Measurements from ENCODE around the gene SIPA1L3. TPM values are rescaled to one million over a fixed set of nuclear protein-coding genes. Genes with fewer than 3 reads are reported as not detected.

Gene SIPA1L3
- total RNA-seq, 1 experiment from 2014 or later, result 36.0 TPM

DNA sequence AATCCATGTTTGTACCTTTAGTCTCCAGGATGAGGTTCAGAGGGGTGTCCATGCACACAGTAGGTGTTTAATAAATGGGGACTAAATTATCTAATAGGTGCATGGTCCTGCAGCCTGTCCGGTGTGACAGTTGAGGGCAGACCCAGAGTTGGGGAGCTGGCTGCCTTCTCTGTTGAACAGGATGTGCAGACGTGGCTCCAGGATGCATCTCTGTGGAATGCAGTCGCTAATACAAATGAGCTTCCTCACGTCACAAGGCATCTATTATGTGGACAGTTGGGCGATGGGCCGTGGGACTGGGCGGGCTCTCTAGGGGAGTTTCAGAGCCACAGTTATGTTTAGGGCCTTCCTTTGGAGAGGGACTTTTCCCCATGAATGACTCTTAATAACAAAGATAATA, 71.0 kb downstream of the SIPA1L3 start:
- ChIA-PET CTCF (interaction anchor here (0.8 to 1.3 kb wide), 3 partner anchors 9 to 71 kb away, joined by 3 to 4 read pairs (median 3); partner anchors contain the start of gene SIPA1L3), POLR2A (interaction anchor here (1.3 to 2.8 kb wide), 5 partner anchors 9 to 71 kb away, joined by 3 to 11 read pairs (median 8); partner anchors contain the start of genes SIPA1L3 and WDR87)
- no peak for TF ChIP-seq CTCF (IDR thresholded peaks at IDR 0.05; ENCODE audit: unreplicated experiment)
- no TSS peak for BruUV-seq (replicated peaks)
- Mint-ChIP-seq H3K36me3 (ENCODE audit: insufficient read depth, unreplicated experiment) (no peaks in the 10 kb centered on the region), H3K27ac (ENCODE audit: low read depth, unreplicated experiment) (no peak overlapping the region), H3K9me3 (ENCODE audit: unreplicated experiment) (no peaks in the 10 kb centered on the region), H3K4me1 (ENCODE audit: insufficient read depth, unreplicated experiment) (peaks cover 13% of the 10 kb centered on the region), H3K27me3 (ENCODE audit: insufficient read depth, unreplicated experiment) (no peaks in the 10 kb centered on the region), H3K4me3 (ENCODE audit: unreplicated experiment) (no peak overlapping the region)
- no peak for DNase-seq (ENCODE audit: unreplicated experiment)
- intact Hi-C loops (cut with micrococcal nuclease), result no loop called here

GRCh38 chr19:37979547-37980082, 72.6 kb downstream of the SIPA1L3 start:
- Mint-ChIP-seq H3K4me3 (ENCODE audit: unreplicated experiment) (peak overlapping the region; percentile 67), H3K4me1 (ENCODE audit: insufficient read depth, unreplicated experiment) (peaks cover 20% of the 10 kb centered on the region), H3K36me3 (ENCODE audit: insufficient read depth, unreplicated experiment) (no peaks in the 10 kb centered on the region), H3K27ac (ENCODE audit: low read depth, unreplicated experiment) (peak overlapping the region; percentile 97), H3K27me3 (ENCODE audit: insufficient read depth, unreplicated experiment) (no peaks in the 10 kb centered on the region), H3K9me3 (ENCODE audit: unreplicated experiment) (no peaks in the 10 kb centered on the region)
- POLR2A ChIA-PET, result interaction anchor here (0.6 to 2.3 kb wide), 12 partner anchors 9 to 397 kb away, joined by 3 to 11 read pairs (median 3); partner anchors contain the start of genes SIPA1L3, WDR87 and ZNF573
- BruUV-seq (replicated peaks), result no TSS peak
- DNase-seq (ENCODE audit: unreplicated experiment), result peak; percentile 90
- no peak for TF ChIP-seq CTCF (IDR thresholded peaks at IDR 0.05; ENCODE audit: unreplicated experiment)
- CTCF ChIA-PET, result interaction anchor here (0.6 to 1.3 kb wide), 2 partner anchors 8 to 1194 kb away, joined by 3 read pairs; no protein-coding TSS in a partner anchor
- intact Hi-C loops (cut with micrococcal nuclease), result no loop called here

- no peak for DNase-seq (ENCODE audit: unreplicated experiment)
- no TSS peak for BruUV-seq (replicated peaks)
- POLR2A ChIA-PET, result interaction anchor here (0.6 to 2.0 kb wide), 5 partner anchors 8 to 244 kb away, joined by 3 to 5 read pairs (median 3); no protein-coding TSS in a partner anchor
- Mint-ChIP-seq H3K27me3 (ENCODE audit: insufficient read depth, unreplicated experiment) (no peaks in the 10 kb centered on the region), H3K9me3 (ENCODE audit: unreplicated experiment) (no peaks in the 10 kb centered on the region), H3K36me3 (ENCODE audit: insufficient read depth, unreplicated experiment) (no peaks in the 10 kb centered on the region), H3K4me1 (ENCODE audit: insufficient read depth, unreplicated experiment) (peaks cover 20% of the 10 kb centered on the region), H3K27ac (ENCODE audit: low read depth, unreplicated experiment) (peak overlapping the region; percentile 97), H3K4me3 (ENCODE audit: unreplicated experiment) (no peak overlapping the region)
- intact Hi-C loops (cut with micrococcal nuclease), result no loop called here
- CTCF ChIA-PET, result interaction anchor here (0.5 to 1.5 kb wide), 2 partner anchors 13 to 78 kb away, joined by 4 to 9 read pairs; no protein-coding TSS in a partner anchor
- TF ChIP-seq CTCF (IDR thresholded peaks at IDR 0.05; ENCODE audit: unreplicated experiment), result no peak
Measured at GRCh38 chr19:37980419-37981170, 73.6 kb downstream of the SIPA1L3 start.

- no peak overlapping the region for H3K4me3 Mint-ChIP-seq (ENCODE audit: unreplicated experiment)
- CTCF ChIA-PET, result interaction anchor here (0.6 to 1.5 kb wide), 2 partner anchors 80 to 85 kb away, joined by 4 to 9 read pairs; no protein-coding TSS in a partner anchor
- POLR2A ChIA-PET, result interaction anchor here (1.1 kb wide), 1 partner anchor 191 kb away, joined by 3 read pairs; no protein-coding TSS in a partner anchor
- BruUV-seq (replicated peaks), result no TSS peak
- H3K9me3 Mint-ChIP-seq (ENCODE audit: unreplicated experiment), result no peaks in the 10 kb centered on the region
- TF ChIP-seq CTCF (IDR thresholded peaks at IDR 0.05; ENCODE audit: unreplicated experiment), result no peak
- DNase-seq (ENCODE audit: unreplicated experiment), result no peak
- no peaks in the 10 kb centered on the region for H3K36me3 Mint-ChIP-seq (ENCODE audit: insufficient read depth, unreplicated experiment)
- H3K27ac Mint-ChIP-seq (ENCODE audit: low read depth, unreplicated experiment), result no peak overlapping the region
- no peaks in the 10 kb centered on the region for H3K27me3 Mint-ChIP-seq (ENCODE audit: insufficient read depth, unreplicated experiment)
- intact Hi-C loops (cut with micrococcal nuclease), result no loop called here
- H3K4me1 Mint-ChIP-seq (ENCODE audit: insufficient read depth, unreplicated experiment), result peaks cover 29% of the 10 kb centered on the region
Measured at GRCh38 chr19:37981785-37982475, 74.9 kb downstream of the SIPA1L3 start.
